HG03103 (cell line): ENCODE data around the gene PNP.
"Not testable (repeated sequence)": the region's sequence is repeated elsewhere in the genome, so short reads cannot be mapped to it uniquely, and the experiment has no call there.

Experiments
- ATAC-seq: cut with Tn5 transposase; IDR thresholded peaks from one replicate; pipeline ENCODE4 v1.9.1; 2021; ENCODE audit warnings: low read depth; ENCODE audit not compliant: unreplicated experiment

The PNP gene

GRCh38 chr14:20469242-20469889, at the start of gene PNP:
Gene PNP, plus strand, starts transcription at chr14:20469406. Its CDS starts 119 bp downstream, at chr14:20469525.
- peak; percentile 93 for ATAC-seq

GRCh38 chr14:20419419-20419818, 49.8 kb upstream of the PNP start:
- no peak for ATAC-seq

GRCh38 chr14:20421267-20421666, 47.9 kb upstream of the PNP start:
- ATAC-seq: no peak

GRCh38 chr14:20422886-20423285, 46.3 kb upstream of the PNP start:
- ATAC-seq: no peak

- no peak for ATAC-seq
Observed at GRCh38 chr14:20424851-20425250, 44.4 kb upstream of the PNP start.

GRCh38 chr14:20427231-20428009, 41.8 kb upstream of the PNP start:
- ATAC-seq: peak; percentile 86

GRCh38 chr14:20428010-20428365, 41.2 kb upstream of the PNP start:
- ATAC-seq: peak; percentile 18

GRCh38 chr14:20428802-20429201, 40.4 kb upstream of the PNP start:
- ATAC-seq: no peak

GRCh38 chr14:20429801-20430669, 39.2 kb upstream of the PNP start:
- no peak for ATAC-seq

GRCh38 chr14:20434701-20435581, 34.3 kb upstream of the PNP start:
- no peak for ATAC-seq

- ATAC-seq: no peak
Observed at GRCh38 chr14:20435582-20436362, 33.4 kb upstream of the PNP start, which contains the start of gene KLHL33. Gene KLHL33, minus strand, starts transcription at chr14:20436166. Its CDS starts 355 bp downstream, at chr14:20435811.

GRCh38 chr14:20436363-20436755, 32.8 kb upstream of the PNP start:
- ATAC-seq: no peak

- no peak for ATAC-seq
Observed at GRCh38 chr14:20438664-20439063, 30.5 kb upstream of the PNP start.

- ATAC-seq: no peak
Observed at GRCh38 chr14:20440465-20440864, 28.7 kb upstream of the PNP start.

- peak; percentile 59 for ATAC-seq
Observed at GRCh38 chr14:20440882-20441281, 28.3 kb upstream of the PNP start.

GRCh38 chr14:20441461-20441860, 27.7 kb upstream of the PNP start:
- ATAC-seq: no peak

GRCh38 chr14:20443650-20444049, 25.6 kb upstream of the PNP start:
- not testable (repeated sequence) for ATAC-seq

- no peak for ATAC-seq
Observed at GRCh38 chr14:20446889-20447288, 22.3 kb upstream of the PNP start.

GRCh38 chr14:20452831-20453230, 16.4 kb upstream of the PNP start:
- ATAC-seq: not testable (repeated sequence)
